ENCODE data around the gene ATP5MG.

GRCh38 chr11:118412921-118413320 lies 11.5 kb downstream of the ATP5MG start:
- no peak for TF ChIP-seq CTCF (IDR thresholded peaks at IDR 0.05; ENCODE audit: insufficient read depth, low read depth, low read length)
- TF ChIP-seq EZH2 (IDR thresholded peaks at IDR 0.05; ENCODE audit: insufficient read depth, low read length) = no peak
